CD4-positive, alpha-beta T cell (primary cell): Measurements from ENCODE around the gene SCUBE1. TPM values are rescaled to one million over a fixed set of nuclear protein-coding genes. Genes with fewer than 3 reads are reported as not detected.

ENCODE experiments used
- ATAC-seq: fragments of 200-7000 bp; cut with Tn5 transposase; one replicate; pipeline ENCODE4 v1.10.0; 2022; ENCODE audit warnings: mild to moderate bottlenecking; ENCODE audit not compliant: poor library complexity
- CTCF ChIA-PET: fragments of 350-600 bp; sonication (Branson Sonifier 250); formaldehyde crosslinking; loops from one replicate; lab custom pipeline; 2021; ENCODE audit warnings: antibody characterized with exemption, inconsistent platforms; lab: Charles Lee
- POLR2A ChIA-PET: fragments of 350-600 bp; sonication (Branson Sonifier 250); formaldehyde crosslinking; loops from one replicate; lab custom pipeline; 2021; ENCODE audit warnings: antibody characterized with exemption, inconsistent platforms; lab: Charles Lee
- DNase-seq, 14 experiments: peaks; one replicate each; pipeline ENCODE4 v3.0.0-alpha.2; 2013 to 2020; ENCODE audit warnings: mixed read lengths in 2 of 14
- H3K27ac ChIP-seq, 2 donors: one replicate each; pipeline versions ENCODE4 v1.5.1 to v1.7.0; 2013; ENCODE audit warnings: low read length in 2 of 2, low read depth in 1 of 2, mild to moderate bottlenecking in 1 of 2
- H3K27me3 ChIP-seq, 2 experiments: 1 replicate in 1 of 2; 2 replicates in 1 of 2; pipeline versions ENCODE4 v1.6.1 to v1.7.0; 2013; ENCODE audit warnings: low read length in 2 of 2, control low read depth in 1 of 2, mild to moderate bottlenecking in 1 of 2, moderate library complexity in 1 of 2; ENCODE audit not compliant: insufficient read depth in 2 of 2, control insufficient read depth in 1 of 2
- H3K36me3 ChIP-seq: one replicate; pipeline ENCODE4 v1.6.1; 2013; ENCODE audit warnings: low read length, control low read depth; ENCODE audit not compliant: insufficient read depth
- H3K4me1 ChIP-seq: one replicate; pipeline ENCODE4 v1.6.1; 2013; ENCODE audit warnings: low read length, control low read depth; ENCODE audit not compliant: insufficient read depth
- H3K4me3 ChIP-seq: one replicate; pipeline ENCODE4 v1.5.1; 2013; ENCODE audit warnings: mild to moderate bottlenecking, low read length, moderate library complexity
- H3K9me3 ChIP-seq, 2 experiments: 1 replicate in 1 of 2; 2 replicates in 1 of 2; pipeline versions ENCODE4 v1.6.1 to v1.7.0; 2013; ENCODE audit warnings: low read length in 2 of 2, mild to moderate bottlenecking in 2 of 2, control low read depth in 1 of 2, moderate library complexity in 1 of 2; ENCODE audit not compliant: control insufficient read depth in 1 of 2, insufficient read depth in 1 of 2
- H3K27ac Mint-ChIP-seq: one replicate; pipeline ENCODE4 v1.8.0; 2020; ENCODE audit warnings: mixed read lengths
- H3K27me3 Mint-ChIP-seq: one replicate; pipeline ENCODE4 v1.8.0; 2021; ENCODE audit warnings: mixed read lengths
- H3K36me3 Mint-ChIP-seq: one replicate; pipeline ENCODE4 v1.8.0; 2021; ENCODE audit warnings: low read depth, mixed read lengths
- H3K4me1 Mint-ChIP-seq: one replicate; pipeline ENCODE4 v1.8.0; 2021; ENCODE audit warnings: low read depth, mixed read lengths
- H3K4me3 Mint-ChIP-seq: one replicate; pipeline ENCODE4 v1.8.0; 2020; ENCODE audit warnings: mild to moderate bottlenecking, mixed read lengths
- H3K9me3 Mint-ChIP-seq: one replicate; pipeline ENCODE4 v1.8.0; 2020; ENCODE audit warnings: mixed read lengths
- CTCF ChIP-seq: fragments of 200-600 bp; IDR thresholded peaks from one replicate; pipeline ENCODE4 v1.8.0; 2022; ENCODE audit warnings: antibody characterized with exemption, mild to moderate bottlenecking
- intact Hi-C, 2 experiments: fragments of 100-400 bp; cut with DNase I in 1 of 2; cut with micrococcal nuclease in 1 of 2; formaldehyde crosslinking; loops; one replicate each; pipeline versions ENCODE4 v1.15.1 to v1.9.0; 2023 to 2025; cut with DNase I, micrococcal nuclease
- total RNA-seq, 174 experiments: library from RNA in 2 of 174; stranded (reverse) in 2 of 174; gene quantifications; one replicate each; pipeline ENCODE4 v1.2.3 and lab custom pipeline; 2021 to 2026

The SCUBE1 gene
- total RNA-seq, 2 experiments from 2014 or later, result not detected

GRCh38 chr22:43345761-43346301 is 2.7 kb upstream of the SCUBE1 start:
- no peaks in the 10 kb centered on the region for H3K36me3 ChIP-seq
- peaks cover 11% of the 10 kb centered on the region for H3K4me1 Mint-ChIP-seq
- ChIA-PET POLR2A (interaction anchor here (1.4 kb wide), 1 partner anchor 82 kb away, joined by 5 read pairs; no protein-coding TSS in a partner anchor), CTCF (interaction anchor here (0.9 to 1.9 kb wide), 13 partner anchors 13 to 158 kb away, joined by 3 to 30 read pairs (median 5); partner anchors contain the start of gene TTLL12)
- intact Hi-C loops, result loop anchor here (1.0 to 2.0 kb wide), 3 partner anchors 71 to 115 kb away; no protein-coding TSS in a partner anchor
- no peak overlapping the region for H3K27ac ChIP-seq
- H3K27me3 ChIP-seq, result peaks cover 28 to 30% of the 10 kb centered on the region in 2 experiments
- H3K4me3 ChIP-seq, result no peak overlapping the region
- H3K4me1 ChIP-seq, result peaks cover 21% of the 10 kb centered on the region
- ATAC-seq (no peak), DNase-seq (peak in 1 of 14 experiments; percentile 27)
- H3K9me3 ChIP-seq, result peaks cover 0 to 14% of the 10 kb centered on the region in 2 experiments
- no peaks in the 10 kb centered on the region for H3K36me3 Mint-ChIP-seq
- H3K4me3 Mint-ChIP-seq, result no peak overlapping the region
- H3K9me3 Mint-ChIP-seq, result no peaks in the 10 kb centered on the region
- TF ChIP-seq CTCF, result no peak
- H3K27me3 Mint-ChIP-seq, result peaks cover 75% of the 10 kb centered on the region
- no peak overlapping the region for H3K27ac Mint-ChIP-seq

- H3K4me1 Mint-ChIP-seq, result peaks cover 11% of the 10 kb centered on the region
- ATAC-seq, result no peak
- intact Hi-C loops, result no loop called here
- H3K27ac Mint-ChIP-seq, result no peak overlapping the region
- ChIA-PET CTCF (interaction anchor here (1.5 to 1.6 kb wide), 2 partner anchors 72 to 81 kb away, joined by 6 to 12 read pairs; no protein-coding TSS in a partner anchor), POLR2A (no interaction called here)
- no peak for DNase-seq
- Histone ChIP-seq H3K27me3 (peaks cover 32 to 34% of the 10 kb centered on the region in 2 experiments), H3K4me3 (no peak overlapping the region), H3K27ac (no peak overlapping the region), H3K4me1 (peaks cover 21% of the 10 kb centered on the region), H3K9me3 (peaks cover 0 to 14% of the 10 kb centered on the region in 2 experiments), H3K36me3 (no peaks in the 10 kb centered on the region)
- H3K4me3 Mint-ChIP-seq, result no peak overlapping the region
- no peaks in the 10 kb centered on the region for H3K36me3 Mint-ChIP-seq
- peaks cover 80% of the 10 kb centered on the region for H3K27me3 Mint-ChIP-seq
- no peaks in the 10 kb centered on the region for H3K9me3 Mint-ChIP-seq
- TF ChIP-seq CTCF, result no peak
Observed at GRCh38 chr22:43345356-43345755, 2.2 kb upstream of the SCUBE1 start.

DNA sequence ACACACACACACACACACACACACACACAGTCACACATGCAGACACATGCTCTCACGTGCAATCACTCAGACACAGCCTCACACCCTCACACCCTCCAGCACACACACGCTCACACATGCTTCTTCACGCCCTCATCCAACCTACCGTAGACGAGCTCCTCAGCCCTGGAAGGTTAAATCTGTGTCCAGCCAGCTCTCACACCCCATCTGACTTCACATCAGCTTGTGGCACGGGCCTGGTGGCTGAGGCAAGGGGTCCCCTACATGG is 1.3 kb upstream of the SCUBE1 start:
- H3K27me3 ChIP-seq, result peaks cover 36 to 38% of the 10 kb centered on the region in 2 experiments
- peaks cover 11% of the 10 kb centered on the region for H3K4me1 Mint-ChIP-seq
- no peaks in the 10 kb centered on the region for H3K9me3 Mint-ChIP-seq
- no peak for TF ChIP-seq CTCF
- intact Hi-C loops, result no loop called here
- no peak overlapping the region for H3K27ac Mint-ChIP-seq
- peaks cover 21% of the 10 kb centered on the region for H3K4me1 ChIP-seq
- peaks cover 0 to 14% of the 10 kb centered on the region in 2 experiments for H3K9me3 ChIP-seq
- H3K36me3 ChIP-seq, result no peaks in the 10 kb centered on the region
- peaks cover 77% of the 10 kb centered on the region for H3K27me3 Mint-ChIP-seq
- DNase-seq (no peak), ATAC-seq (no peak)
- no peak overlapping the region for H3K4me3 Mint-ChIP-seq
- no peaks in the 10 kb centered on the region for H3K36me3 Mint-ChIP-seq
- CTCF ChIA-PET, result no interaction called here
- no peak overlapping the region for H3K27ac ChIP-seq
- POLR2A ChIA-PET, result no interaction called here
- no peak overlapping the region for H3K4me3 ChIP-seq
